ENCODE data around the gene EPHB2.

Gene EPHB2

DNA sequence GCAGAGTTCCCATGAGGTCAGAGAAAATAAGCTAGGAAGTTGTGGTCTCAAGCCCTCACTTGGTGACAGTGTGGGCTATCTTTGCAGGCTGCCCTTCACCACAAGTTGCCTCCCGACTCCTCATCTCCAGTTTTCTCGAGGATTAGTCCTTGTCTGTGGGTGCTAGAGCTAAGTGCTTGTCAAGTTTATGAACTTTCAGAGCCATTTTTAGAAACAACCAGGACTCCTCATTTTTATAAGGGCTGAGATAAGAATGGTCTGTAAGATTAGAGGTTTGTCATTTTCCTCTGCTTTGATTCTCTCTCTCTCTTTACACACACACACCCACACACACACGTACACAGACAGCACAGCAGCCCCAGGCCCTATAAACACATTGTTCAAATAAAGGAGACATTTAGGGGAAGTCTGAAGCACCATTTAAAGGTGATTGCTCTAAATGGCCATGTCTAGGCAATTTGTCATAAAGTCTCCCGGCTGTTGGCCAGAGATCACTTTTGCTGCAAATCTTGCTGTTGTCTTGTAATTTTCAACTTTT lies 134.8 kb downstream of the EPHB2 start:
- TF ChIP-seq, protein P1, sequence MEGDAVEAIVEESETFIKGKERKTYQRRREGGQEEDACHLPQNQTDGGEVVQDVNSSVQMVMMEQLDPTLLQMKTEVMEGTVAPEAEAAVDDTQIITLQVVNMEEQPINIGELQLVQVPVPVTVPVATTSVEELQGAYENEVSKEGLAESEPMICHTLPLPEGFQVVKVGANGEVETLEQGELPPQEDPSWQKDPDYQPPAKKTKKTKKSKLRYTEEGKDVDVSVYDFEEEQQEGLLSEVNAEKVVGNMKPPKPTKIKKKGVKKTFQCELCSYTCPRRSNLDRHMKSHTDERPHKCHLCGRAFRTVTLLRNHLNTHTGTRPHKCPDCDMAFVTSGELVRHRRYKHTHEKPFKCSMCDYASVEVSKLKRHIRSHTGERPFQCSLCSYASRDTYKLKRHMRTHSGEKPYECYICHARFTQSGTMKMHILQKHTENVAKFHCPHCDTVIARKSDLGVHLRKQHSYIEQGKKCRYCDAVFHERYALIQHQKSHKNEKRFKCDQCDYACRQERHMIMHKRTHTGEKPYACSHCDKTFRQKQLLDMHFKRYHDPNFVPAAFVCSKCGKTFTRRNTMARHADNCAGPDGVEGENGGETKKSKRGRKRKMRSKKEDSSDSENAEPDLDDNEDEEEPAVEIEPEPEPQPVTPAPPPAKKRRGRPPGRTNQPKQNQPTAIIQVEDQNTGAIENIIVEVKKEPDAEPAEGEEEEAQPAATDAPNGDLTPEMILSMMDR (IDR thresholded peaks at IDR 0.05; ENCODE audit: low read length, missing control alignments), result no peak
- H3K4me3 ChIP-seq (replicated peaks; ENCODE audit: low read depth, low read length), result no peak overlapping the region
- DNase-seq (ENCODE audit: low read depth), result no peak

DNA sequence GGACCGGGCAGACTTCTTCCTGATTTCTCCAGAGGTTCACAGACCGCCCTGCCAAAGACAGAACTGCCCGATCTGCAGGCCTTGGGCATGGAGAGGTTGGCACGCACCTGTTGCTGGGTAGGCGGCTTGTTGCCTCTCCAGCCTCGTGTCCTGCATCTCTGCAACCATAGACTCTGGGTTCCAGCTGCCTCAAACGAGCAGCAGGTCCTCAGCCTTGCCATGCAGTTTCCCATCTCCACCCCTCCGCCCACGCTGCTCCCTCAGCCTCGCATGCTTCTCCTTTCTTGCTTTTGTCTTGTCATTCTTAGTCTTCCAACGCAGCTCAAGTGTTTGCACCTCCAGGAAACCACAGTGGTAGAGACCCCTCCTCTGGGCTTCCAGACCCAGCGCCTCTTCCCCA lies 135.8 kb downstream of the EPHB2 start:
- DNase-seq (ENCODE audit: low read depth), result no peak
- TF ChIP-seq, protein P1 (IDR thresholded peaks at IDR 0.05; ENCODE audit: low read length, missing control alignments), result no peak
- no peak overlapping the region for H3K4me3 ChIP-seq (replicated peaks; ENCODE audit: low read depth, low read length)

DNA sequence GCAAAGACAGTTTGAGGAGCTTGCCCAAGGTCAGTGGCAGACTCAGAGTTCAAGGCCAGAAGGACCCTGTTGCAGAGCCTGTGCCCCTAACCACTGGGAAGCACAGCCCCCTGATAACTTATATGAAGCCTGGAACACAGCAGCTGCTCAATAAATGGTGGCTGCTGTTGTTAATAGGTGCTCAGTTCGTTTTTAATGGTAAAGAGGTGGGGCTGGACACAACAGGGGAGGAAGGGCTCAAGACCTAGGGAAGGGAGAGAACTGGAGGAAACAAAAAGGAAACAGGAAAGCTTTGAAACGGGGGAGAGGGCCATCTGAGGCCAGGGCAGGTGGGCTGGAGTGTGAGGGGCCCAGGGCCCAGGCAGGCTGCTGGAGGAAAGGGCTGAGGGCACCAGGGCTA lies 136.6 kb downstream of the EPHB2 start:
- TF ChIP-seq, protein P1 (IDR thresholded peaks at IDR 0.05; ENCODE audit: low read length, missing control alignments), result no peak
- H3K4me3 ChIP-seq (replicated peaks; ENCODE audit: low read depth, low read length), result no peak overlapping the region
- DNase-seq (ENCODE audit: low read depth), result no peak

DNA sequence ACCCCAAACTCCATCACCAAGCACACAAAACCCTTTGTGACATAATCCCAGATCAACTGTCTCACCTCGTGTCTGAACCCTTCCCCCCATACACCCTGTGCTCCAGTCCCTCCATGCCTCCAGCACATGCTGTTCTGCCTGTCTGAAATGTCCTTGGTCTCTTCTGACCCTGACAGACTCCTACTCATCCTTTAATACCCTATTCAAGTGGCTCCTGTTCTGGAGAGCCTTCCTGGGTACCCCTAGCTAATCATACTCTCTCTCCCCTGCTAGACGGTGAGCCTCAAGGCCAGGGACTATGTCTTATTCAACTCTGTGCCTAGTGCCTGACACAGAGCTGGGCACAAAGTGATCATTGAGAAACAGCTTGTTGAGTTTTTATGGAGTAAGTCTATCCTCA lies 137.1 kb downstream of the EPHB2 start:
- no peak for DNase-seq (ENCODE audit: low read depth)
- TF ChIP-seq, protein P1 (IDR thresholded peaks at IDR 0.05; ENCODE audit: low read length, missing control alignments), result no peak
- H3K4me3 ChIP-seq (replicated peaks; ENCODE audit: low read depth, low read length), result no peak overlapping the region

DNA sequence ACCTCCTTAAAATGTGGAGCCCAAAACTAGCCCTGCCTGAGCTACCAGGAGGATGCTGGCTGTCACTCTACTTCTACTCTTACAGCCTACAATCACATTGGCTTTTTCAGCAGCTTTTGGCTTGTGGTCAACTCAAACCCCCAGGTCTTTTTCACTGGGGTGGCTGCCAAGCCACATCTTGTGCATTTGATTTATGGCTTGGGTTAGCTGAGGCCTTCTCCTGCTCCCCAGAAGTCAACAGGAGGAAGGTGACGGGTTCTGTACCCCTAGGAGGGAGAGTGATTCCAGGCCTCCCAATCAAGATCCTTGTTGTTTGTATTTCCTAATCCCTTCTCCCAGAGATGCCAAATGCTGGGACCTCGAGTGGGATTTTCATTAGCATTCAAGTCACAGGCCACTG lies 137.8 kb downstream of the EPHB2 start:
- no peak for DNase-seq (ENCODE audit: low read depth)
- TF ChIP-seq, protein P1 (IDR thresholded peaks at IDR 0.05; ENCODE audit: low read length, missing control alignments), result no peak
- no peak overlapping the region for H3K4me3 ChIP-seq (replicated peaks; ENCODE audit: low read depth, low read length)

DNA sequence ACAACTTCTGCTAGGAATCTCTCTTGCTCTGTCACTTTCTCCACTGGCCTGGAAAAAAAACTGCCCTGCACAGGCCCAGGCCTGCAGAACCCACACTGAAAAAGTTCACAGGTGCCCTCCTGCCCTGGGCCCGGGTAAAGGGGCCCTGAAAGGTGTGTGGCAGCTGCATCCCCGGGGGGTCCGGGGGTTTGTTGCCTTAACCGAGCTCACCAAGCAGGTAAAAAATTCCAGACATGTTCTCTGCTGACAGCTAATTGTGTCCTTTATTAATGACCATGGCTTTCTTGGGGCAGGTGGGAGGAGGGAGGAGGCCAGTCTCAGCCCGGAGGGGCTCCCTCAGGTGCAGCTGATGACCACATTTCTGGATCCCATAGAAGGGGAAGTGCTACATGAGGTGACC lies 139.1 kb downstream of the EPHB2 start:
- TF ChIP-seq, protein P1 (IDR thresholded peaks at IDR 0.05; ENCODE audit: low read length, missing control alignments), result no peak
- no peak overlapping the region for H3K4me3 ChIP-seq (replicated peaks; ENCODE audit: low read depth, low read length)
- no peak for DNase-seq (ENCODE audit: low read depth)

DNA sequence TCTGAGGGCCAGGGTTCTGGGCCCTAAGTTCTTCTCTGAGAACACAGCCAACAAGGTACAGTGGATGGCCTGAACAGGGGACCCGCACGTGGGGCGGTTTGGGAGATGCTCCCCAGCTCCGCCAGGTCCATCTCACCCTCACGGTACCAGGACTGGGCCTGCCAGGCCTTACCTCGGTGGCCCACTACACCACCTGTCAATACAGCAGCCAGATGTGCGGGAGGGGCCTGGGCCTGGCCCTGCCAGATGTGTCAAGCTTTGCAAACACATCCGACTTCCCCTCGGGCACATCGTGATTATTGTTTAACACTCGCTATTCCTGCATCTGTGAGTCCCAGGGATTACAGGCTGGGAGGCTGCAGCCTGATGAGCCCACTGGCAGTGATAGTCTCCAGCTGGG lies 139.6 kb downstream of the EPHB2 start:
- TF ChIP-seq, protein P1 (IDR thresholded peaks at IDR 0.05; ENCODE audit: low read length, missing control alignments), result no peak
- no peak for DNase-seq (ENCODE audit: low read depth)
- no peak overlapping the region for H3K4me3 ChIP-seq (replicated peaks; ENCODE audit: low read depth, low read length)

All from fibroblast of pulmonary artery (primary cell).